NCI-H1105 (cell line): Measurements from ENCODE around the gene DHX58.

ENCODE experiments used
- DNase-seq: peaks from one replicate; lab custom pipeline; 2025; lab: John Stamatoyannopoulos, UW

DHX58 gene

DNA sequence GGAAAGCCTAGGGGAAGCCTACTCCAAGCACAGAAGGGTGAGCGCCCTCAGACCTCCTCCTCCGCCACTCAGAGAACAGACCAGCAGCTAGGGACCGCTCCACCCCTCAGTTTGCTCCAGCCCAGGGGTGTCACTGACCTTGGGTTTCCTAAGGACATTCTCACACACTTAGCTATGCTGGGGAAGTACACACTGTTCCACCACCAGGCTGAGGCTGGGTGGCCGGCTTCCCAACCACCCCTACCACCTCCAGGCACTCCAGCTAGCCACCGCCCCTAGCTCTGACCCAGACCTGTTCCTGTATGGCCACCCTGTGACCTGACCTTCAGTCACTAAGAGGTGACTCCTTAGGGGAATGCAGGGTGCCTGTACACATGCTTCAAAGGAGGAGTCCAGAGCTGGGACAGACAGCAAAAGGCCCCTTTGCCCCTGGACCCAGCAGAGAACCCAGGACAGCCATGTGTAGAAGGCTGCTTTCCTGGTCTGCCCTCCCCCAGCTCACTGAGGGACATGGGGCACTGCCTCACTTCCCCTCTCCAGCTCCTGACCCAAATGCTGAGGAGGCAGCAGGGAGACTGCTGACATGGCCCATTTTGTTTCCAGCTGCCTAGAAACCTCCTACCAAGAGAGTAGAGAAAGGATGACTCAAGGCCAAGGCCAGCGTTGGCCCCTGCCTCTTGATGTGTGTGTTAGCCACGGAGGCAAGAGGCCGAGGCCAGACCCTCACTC lies 16.8 kb upstream of the DHX58 start:
- no peak for DNase-seq

DNA sequence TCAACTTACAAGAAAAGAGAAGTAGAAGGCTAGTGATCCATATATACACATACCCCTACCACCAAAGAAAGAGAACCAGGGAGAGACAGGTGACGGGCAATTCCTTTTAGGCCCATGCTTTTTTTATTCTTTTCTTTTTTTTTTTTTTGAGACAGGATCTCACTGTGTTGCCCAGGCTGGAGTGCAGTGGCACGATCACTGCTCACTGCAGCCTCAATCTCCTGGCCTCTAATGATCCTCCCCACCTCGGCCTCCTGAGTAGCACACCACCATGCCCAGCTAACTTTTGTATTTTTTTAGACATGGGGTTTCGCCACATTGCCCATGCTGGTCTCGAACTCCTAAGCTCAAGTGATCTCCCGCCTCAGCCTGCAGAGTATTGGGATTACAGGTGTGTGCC lies 14.9 kb upstream of the DHX58 start:
- no peak for DNase-seq

DNA sequence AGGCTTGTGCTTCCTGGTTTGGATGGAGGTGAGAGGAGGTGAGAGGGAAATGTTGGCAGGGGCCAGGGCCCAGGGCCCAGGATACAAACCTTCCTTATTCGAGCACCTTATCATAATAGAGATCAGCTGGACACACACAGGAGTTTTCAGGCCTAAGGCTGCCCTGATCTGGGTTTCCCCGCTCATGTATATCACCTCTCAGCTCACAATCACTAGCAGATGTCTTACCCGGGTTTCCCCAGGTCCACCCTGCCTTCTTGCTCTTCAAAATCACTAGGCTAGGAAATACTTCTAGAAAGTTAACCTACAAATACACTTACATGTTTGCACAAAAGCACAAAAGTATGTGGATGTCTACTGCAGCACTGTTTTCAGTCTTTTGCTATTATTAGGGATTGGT lies 14.3 kb upstream of the DHX58 start:
- no peak for DNase-seq

DNA sequence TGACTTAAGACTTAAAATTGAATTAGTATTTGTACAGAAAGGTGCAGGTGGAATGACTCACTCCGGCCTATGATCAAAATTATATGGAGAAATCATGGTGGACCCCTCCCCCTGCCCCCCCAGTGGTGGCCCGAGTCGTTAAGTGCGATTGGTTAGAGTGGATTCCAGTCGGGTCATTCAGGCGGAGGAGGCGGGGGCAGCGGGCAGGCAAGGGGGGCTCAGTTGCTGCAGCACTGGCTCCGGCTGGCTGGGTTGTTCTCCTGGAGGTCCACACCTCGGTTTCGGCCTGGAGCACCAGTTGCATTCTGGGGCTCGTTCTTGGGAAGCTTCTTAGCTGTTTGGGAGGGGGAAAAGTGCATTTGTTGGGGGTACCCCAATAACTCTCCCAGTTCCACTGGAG lies 13.1 kb upstream of the DHX58 start:
- DNase-seq, result no peak

DNA sequence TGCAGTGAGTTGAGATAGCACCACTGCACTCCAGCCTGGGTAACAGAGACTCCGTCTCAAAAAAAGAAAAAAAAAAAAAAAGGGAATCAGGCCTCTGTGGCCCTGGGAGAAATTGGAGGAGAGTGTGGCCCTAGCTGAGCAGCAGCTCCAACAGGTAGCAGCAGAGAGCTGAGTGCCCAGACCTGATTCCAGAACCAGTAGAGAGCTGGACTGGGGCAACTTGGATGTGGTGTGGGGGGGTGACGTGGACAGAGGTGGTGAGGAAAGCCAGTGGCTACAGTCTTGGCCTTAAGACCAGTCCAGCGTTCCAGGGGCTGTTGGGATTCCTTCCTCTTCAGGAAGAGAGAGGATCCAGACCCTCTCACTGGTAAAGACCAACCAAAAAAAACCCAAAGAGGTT lies 11.7 kb upstream of the DHX58 start:
- DNase-seq, result no peak

DNA sequence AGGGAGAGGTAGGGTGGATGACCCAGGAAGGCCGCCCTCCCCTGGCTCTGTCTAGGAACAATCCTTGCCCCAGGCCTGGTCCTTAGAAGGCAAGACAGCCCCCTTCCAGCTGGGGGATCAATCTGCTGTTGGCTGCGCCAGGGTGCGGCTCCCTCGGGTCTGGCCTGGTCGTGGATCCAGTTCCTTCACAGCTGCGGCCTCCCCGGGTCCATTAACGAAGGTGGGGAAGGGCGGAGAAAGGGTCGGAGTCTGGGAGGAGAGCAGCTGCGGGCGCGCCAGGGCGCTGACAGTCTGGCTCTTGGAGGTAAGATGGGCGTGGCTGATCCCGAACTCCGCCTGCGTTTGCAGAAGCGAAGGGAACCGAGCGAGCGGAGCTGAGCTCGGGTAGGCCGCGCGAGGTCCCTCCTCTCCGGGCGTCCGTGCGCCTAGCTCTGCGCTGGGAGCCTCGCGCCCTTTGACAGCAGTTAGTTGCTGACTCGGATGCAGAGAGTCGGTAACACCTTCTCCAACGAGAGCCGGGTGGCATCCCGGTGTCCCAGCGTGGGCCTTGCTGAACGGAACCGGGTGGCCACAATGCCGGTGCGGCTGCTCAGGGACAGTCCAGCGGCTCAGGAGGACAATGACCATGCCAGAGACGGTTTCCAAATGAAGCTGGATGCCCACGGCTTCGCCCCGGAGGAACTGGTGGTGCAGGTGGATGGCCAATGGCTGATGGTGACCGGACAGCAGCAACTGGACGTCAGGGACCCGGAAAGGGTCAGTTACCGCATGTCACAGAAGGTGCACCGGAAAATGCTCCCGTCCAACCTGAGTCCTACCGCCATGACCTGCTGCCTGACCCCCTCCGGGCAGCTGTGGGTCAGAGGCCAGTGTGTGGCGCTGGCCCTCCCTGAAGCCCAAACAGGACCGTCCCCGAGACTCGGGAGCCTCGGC lies 10.1 kb upstream of the DHX58 start, which contains the start of gene HSPB9:
HSPB9 (plus strand) TSS at position 434 of the 933 bp plus-strand sequence; CDS start at position 481, 47 bp downstream.
- DNase-seq, result peak; percentile 59

DNA sequence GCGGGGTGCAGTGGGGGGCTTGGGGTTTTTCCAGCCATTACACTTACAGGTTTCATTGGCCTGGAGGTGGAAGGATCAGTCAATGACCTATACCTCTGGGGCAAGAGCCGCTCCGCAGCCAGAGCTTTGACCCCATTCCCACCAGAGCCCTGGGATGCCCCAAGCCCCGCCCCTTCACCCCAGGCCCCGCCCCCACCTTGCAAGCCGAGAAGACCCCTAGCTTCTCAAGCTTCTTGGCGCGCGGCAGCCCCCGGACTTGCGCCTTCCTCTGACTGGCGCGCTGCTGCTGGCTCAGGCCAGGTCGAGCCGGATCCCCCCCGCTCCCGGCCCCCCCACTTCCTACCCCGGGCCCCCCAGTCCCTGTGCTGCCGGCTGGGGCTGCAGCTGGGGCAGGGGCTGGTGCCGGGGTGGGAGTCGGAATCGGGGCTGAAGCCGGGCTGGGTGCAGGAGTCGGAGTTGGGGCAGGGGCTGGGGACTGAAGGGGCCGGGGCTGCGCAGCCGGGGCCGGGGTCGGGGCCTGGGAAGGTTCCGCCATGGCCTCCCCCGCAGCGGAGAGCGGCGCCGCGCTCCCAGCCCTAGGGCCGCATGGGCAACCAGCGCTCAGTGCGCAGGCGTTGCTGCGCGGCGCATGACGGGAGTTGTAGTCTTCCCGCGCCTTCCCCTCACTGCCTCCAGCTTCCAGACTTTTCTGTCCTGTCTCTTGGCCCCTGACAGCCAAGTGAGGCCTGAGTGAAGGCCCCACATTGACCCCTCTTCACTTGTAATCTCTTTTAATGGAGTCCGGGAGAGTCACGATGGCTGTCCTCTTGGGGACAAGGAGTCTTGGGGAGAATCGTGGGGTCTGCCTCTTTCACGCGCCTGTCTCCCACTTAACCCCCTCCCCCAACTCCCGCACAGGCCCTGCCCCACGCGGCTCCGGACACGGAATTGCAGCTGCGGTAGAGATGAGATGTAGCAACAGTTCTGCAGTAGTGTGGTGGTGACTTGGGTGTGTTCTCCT lies 8.6 kb upstream of the DHX58 start, which contains the start of gene KAT2A:
KAT2A (minus strand) TSS at position 598 of the 1,000 bp plus-strand sequence; CDS start at position 535, 63 bp downstream.
- peak; percentile 68 for DNase-seq

DNA sequence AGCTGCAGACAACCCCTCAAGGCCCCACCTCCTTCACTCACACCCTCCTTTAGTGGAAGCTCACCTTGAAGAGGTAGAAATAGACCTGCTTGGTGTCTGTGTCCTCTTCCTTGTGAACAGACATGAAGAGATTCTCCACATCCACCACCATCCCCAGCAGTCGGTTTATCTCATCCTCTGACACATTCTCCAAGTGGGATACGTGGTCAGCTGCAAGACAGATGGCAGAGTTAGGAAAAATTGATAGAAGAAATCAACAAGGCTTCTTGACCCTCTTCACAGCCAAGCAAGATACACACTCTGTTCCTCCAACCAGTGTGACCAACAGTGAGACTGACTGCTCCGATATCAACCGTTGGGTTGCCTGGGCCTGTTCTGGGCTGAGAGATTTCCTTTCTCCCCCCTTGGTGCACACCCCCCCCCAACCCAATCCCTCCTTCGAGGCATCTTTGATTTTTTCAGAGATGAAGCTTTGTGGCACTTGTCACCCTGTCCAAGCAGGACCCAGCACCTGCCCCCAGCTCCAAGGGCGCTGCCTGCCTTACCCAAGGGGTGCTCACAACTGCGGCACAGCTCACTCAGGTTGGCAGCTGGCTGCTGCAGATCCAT lies 7.8 kb upstream of the DHX58 start:
- no peak for DNase-seq

DNA sequence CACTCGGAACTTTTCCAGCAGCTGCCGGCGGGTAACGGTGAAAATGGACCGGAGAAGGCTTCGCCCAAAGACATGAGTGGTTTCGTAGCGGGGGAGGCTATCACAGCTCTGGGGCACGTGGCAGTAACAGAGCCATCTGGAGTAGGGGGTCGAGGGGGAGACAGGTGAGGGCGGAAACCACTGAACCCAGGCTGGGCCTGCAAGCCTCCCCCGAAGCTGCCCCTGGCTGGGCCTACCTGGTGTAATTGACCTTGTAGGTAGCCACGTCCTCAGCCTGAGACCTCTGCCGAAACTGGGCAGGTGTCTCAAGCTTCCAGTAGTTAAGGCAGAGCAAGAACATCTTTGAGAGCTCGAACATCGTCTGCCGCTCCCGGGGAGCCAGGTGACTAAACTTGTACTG lies 6.8 kb upstream of the DHX58 start:
- no peak for DNase-seq

DNA sequence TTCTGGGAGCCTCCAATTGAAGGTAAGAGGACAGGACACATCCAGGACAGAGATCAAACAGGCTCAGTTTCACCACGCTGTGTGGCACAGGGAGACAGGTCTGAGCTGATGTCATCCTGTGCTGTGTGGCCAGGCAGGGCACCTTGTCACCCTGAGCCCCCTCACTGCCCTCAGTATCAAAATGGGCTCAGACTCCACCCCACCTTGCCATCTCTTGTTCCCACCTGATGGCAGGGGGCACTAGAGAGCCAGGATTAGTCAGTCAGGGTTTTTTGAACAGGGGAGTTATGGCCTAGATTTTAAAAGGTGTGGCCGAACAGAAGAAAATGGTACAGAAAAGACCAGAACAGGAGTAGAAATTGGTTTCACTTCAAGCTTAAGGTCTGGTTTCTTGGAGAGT lies 6.0 kb upstream of the DHX58 start:
- peak; percentile 4 for DNase-seq

DNA sequence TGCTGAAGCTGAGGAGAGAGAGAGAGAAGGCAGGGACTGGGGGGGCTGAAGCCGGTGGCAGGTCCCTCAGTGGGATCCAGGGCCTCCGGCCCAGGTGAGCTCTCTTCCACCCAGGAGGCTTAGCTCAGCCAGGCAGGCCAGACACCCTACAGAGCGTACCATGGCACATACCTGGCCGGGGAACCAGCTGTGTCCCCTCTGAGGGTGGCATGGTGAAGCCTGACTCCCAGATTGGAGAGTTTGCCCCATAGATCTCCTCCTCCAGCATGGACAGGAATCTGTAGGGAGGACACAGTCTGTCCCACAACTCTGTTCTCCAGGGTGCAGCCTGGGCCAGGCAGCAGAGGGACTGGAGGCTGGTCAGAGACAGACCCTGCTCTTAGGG lies 5.6 kb upstream of the DHX58 start:
- no peak for DNase-seq

DNA sequence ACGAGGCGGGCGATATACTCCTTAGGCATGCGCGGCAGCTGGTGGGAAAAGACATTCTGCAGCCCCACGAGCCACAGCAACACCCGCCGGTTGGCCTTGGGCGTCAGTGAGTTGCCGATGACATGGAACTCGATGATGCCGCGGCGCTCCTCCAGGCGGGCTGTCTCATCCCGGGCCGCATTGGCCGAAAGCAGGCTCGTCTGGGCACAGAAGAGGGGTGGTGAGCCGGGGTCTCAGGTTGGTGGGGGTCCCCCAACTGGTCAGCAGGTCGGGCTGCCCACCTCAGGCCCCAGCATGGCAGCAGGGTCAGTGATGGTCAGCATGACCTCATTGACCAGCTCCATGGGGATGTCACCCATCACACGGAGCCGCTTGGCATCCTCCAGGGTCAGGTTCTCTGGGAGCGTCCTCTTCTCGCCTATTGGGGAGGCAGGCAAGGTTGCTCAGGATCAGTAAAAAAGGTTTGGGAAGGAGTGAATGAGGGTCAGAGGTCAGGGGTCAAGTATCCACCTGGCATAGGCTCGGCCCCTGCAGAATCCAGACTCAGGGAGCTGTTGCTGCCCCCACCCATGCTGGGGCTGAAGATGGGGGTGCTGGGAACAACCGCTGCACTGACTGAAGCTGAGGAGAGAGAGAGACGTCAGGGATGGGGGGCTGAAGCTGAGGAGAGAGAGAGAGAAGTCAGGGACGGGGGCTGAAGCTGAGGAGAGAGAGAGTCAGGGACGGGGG lies 5.0 kb upstream of the DHX58 start:
- no peak for DNase-seq

DNA sequence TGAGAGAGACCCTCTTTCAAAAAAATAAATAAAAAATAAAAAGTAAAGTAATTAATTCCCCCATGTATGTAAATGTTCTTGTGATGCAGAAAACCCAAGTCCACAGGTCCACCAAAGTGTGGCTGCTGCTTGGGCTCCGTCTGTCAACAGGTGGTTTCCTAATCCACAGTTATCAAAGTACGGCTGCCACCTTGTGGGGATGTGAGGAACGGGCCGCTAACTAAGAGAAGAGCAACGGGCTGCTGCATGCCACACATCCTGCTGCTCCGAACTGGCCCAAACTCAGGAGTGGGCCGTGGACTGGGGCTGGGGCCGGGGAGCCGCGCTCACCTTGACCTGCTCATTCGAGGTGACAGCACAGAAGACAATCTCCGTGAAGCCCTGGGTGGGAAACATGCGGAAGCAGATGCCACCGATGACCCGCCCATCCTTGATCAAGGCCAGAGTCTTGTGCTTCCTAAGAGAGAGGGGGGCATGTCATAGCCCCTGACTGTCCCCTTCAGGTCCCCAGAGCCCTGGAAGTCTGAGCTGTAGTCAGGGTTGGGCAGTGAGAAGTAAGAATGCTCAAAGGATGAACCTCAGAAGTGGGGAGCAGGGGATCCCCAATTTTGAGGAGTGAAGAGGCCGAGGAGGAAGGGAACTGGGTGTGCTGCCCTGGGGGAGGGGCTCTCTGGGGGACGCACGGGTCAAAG lies 4.3 kb upstream of the DHX58 start:
- DNase-seq, result peak; percentile 35

DNA sequence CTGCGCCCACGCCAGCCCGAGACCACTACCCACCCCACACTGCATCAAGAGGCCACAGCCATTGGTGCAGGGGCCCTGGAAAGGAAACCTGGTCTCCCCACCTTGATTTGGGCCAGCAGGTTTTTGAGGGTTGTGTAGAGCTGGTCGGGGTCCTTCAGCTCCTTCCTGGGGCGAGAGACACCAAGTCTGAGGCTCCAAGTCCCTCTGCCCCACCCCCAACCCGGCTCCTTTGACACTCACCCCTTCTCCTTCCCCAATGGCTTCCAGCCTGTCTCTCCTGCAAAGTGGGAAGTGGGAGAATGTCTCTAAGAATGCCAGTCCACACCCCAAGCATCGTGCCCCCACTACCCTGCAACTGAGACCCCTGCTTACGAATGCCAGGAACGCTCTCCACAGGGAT lies 1.6 kb upstream of the DHX58 start:
- DNase-seq, result no peak

DNA sequence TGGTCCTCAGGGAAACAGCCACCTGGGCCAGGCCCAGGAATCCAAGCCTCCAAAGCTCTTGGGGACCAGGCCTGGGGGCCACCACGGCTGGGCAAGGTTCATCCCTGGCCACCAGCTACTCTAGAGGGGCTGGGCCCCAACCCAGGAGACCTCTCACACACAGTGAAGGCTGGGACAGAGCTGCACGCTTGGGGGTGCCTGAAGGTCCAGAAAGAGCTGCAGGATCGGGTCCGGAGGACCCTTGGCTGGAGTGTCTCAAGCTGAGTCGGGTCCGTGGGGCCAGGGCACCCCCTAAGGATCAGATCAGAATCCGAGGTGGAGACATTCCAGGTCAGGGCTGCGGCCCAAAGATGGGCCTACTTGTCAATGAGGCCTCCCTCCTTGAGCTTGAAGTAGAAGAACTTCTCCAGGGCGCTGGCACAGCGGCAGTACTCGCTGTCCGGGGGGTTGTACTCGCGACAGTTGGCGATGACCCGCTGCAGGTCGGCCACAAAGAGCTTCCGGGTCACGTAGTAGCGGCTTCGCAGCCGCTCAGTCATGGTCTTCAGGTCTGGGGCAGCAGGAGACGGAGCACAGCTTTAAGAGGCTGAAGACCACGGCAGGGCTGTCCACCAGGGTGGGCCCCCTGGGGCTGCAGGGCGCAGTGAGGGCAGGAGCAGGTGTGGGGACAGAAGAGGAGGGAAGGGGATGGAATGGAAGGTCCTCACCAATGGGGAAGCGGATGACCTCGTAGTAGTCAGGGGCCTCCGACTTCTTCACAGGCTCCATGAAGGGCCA lies 967 bp upstream of the DHX58 start:
- no peak for DNase-seq

DNA sequence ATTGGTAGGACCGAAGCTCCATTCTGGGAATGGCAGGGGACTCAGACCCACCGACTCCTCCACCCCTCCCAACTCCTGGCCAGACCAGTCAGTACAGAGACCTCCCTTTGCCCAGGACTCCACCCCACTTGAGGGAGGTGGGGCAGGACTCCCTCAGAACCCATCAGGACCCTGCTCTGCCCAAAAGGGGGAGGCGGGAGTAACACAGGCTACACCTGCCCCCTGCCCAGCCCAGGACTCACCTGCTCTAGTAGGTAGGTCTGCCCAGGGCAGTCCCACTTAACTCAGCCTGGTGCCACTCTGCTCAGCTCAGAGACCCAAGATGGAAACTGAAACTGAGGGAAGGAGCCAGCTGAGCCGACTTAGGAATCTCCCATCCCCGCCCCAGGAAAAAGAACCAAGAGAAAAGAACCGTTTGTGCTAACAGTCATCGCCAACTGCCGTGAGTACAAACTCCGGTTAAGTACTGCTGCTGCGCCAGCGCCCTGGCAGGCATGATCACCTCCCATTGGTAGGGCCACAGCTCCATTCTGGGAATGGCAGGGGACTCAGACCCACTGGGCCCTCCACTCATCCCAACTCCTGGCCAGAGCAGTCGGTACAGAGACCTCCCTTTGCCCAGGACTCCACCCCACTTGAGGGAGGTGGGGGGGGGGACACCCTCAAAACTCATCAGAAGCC lies 503 bp downstream of the DHX58 start:
- no peak for DNase-seq

DNA sequence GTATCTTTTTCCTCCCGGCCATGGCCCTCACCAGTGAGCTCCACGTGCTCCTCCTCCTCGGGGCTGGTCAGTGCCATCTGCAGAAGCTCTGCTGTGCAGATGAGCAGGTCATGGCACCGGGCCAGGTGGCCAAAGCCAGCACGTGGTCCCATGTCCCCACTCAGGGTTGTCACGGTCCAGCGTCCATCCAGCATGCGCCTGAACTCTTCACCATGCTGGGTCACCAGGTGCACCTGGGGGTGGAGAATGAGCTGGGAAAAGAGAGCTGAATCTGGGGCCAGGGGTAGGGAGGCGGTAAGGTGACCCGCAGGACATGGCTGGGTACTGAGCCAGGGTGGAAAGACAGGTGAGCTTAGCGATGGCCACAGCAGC lies 1.3 kb downstream of the DHX58 start:
- DNase-seq, result no peak

DNA sequence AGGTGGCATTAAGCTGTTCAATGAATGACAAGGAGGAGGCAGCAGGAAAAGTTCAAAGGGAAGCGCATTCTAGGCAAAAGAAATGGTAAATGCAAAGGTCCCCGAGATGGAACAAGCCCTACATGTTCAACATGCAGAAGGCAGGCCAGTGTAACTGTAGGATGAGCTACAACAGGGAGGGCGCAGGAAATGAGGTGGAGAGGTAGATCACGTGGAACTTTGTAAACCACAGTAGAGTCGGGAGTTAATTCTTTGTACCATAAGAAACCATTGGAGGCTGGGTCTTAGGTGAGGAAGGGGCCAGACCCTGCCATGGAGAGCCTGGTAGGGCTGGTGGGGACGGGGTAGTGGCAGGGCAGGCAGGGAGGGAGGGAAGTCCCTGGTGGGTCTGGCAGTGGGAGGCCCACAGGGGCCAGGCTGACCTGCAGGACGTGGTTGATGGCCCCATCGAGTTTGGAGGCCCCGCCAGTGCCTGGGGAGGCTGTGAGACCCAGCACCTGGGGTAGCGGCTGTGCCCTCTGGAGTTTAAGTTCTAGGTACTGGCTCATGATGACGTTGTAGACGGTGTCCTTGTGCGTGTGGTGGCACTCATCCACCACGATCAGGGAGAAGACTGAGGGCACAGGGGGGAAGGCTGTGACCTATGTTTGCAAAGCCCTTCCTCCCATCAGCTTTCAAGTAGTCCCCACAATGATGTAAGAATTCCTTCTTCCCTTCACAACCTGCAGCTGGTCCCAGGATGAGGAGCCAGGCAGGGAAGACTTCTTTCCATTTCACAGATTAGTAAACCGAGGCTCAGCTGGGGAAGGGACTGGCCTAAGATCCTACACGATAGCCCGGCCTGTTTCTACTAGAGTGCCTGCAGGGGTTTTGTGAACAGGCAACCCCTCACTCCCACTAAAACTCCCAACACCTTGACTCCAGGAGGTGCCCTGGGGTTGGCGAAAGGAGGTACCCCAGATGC lies 1.9 kb downstream of the DHX58 start:
- DNase-seq, result no peak
